HepG2 (cell line): ENCODE data around the gene TSPAN9.

ENCODE experiments used
- ATF4 ChIP-seq, 2 experiments: fragments of 450-650 bp in 1 of 2; sonication (generic) in 1 of 2; formaldehyde crosslinking; IDR thresholded peaks; 2 replicates each; pipeline versions ENCODE4 v1.5.0 to v1.8.0; 2020 to 2022; ENCODE audit warnings: mild to moderate bottlenecking in 1 of 2, missing genetic modification reagents in 1 of 2
- CREB1 ChIP-seq, 2 experiments: fragments of 450-650 bp in 1 of 2; IDR thresholded peaks; 2 replicates each; pipeline ENCODE4 v1.6.1; 2016 to 2017; ENCODE audit warnings: control low read depth in 1 of 2, mild to moderate bottlenecking in 1 of 2, missing compliant biosample characterization in 1 of 2, missing genetic modification characterization in 1 of 2
- GTF2F1 ChIP-seq: fragments of 150-350 bp; IDR thresholded peaks from 2 replicates; pipeline ENCODE4 v1.6.1; 2014; ENCODE audit warnings: low read length
- KAT7 ChIP-seq: IDR thresholded peaks from 2 replicates; pipeline ENCODE4 v1.6.1; 2018; ENCODE audit warnings: borderline replicate concordance, missing compliant biosample characterization
- KDM1A ChIP-seq: IDR thresholded peaks from 2 replicates; pipeline ENCODE4 v1.6.1; 2016; ENCODE audit warnings: missing compliant biosample characterization
- MBD4 ChIP-seq: IDR thresholded peaks from 2 replicates; pipeline ENCODE4 v1.6.1; 2012; ENCODE audit warnings: low read length, inconsistent platforms, borderline replicate concordance
- NBN ChIP-seq: fragments of 450-650 bp; conservative IDR thresholded peaks from 2 replicates; pipeline ENCODE4 v1.6.1; 2017
- SRSF4 ChIP-seq: fragments of 200-400 bp; formaldehyde crosslinking; IDR thresholded peaks from one replicate; pipeline ENCODE4 v1.6.1; 2018; ENCODE audit warnings: mild to moderate bottlenecking, low read depth, low read length, moderate library complexity; ENCODE audit not compliant: poor library complexity, severe bottlenecking
- YY1 ChIP-seq: IDR thresholded peaks from 2 replicates; pipeline ENCODE4 v1.6.1; 2011; ENCODE audit warnings: low read length, low read depth, moderate library complexity, mild to moderate bottlenecking; ENCODE audit not compliant: insufficient read depth, insufficient replicate concordance
- ZFP1 ChIP-seq: IDR thresholded peaks from 2 replicates; pipeline ENCODE4 v1.6.1; 2016

- TF ChIP-seq CREB1 (IDR thresholded peaks at IDR 0.05) (no peak), CREB1 (CRISPR knock-in tag; IDR thresholded peaks at IDR 0.05) (no peak), KAT7 (CRISPR knock-in tag) (no peak), KDM1A (CRISPR knock-in tag) (no peak), SRSF4 (no peak), YY1 (no peak), NBN (no peak), ATF4 (CRISPR knock-in tag; IDR thresholded peaks at IDR 0.05) (no peak), MBD4 (no peak), GTF2F1 (no peak), ZFP1 (CRISPR knock-in tag) (no peak)
These were observed 41.1 kb upstream of the TSPAN9 start for GRCh38 chr12:3035815-3036702.
